Bronchial epithelial cell (primary cell): Measurements from ENCODE around the gene EEF2. TPM values are rescaled to one million over a fixed set of nuclear protein-coding genes. Genes with fewer than 3 reads are reported as not detected.
"Not testable (repeated sequence)": the region's sequence is repeated elsewhere in the genome, so short reads cannot be mapped to it uniquely, and the experiment has no call there.

Experiments used
- DNase-seq: peaks from one replicate; pipeline ENCODE4 v3.0.0-alpha.2; 2010; ENCODE audit warnings: low read depth
- FAIRE-seq: peaks from 2 replicates; lab custom pipeline; 2011; peaks lifted over from hg19 to GRCh38; lab: Jason Lieb, UNC
- H3K27me3 ChIP-seq: 2 replicates; pipeline ENCODE4 v1.5.1; 2011; ENCODE audit warnings: low read length; ENCODE audit not compliant: control insufficient read depth, insufficient read depth
- H3K36me3 ChIP-seq: 2 replicates; pipeline ENCODE4 v1.5.1; 2011; ENCODE audit warnings: low read length; ENCODE audit not compliant: control insufficient read depth, insufficient read depth
- H3K4me3 ChIP-seq: 2 replicates; pipeline ENCODE4 v1.5.1; 2011; ENCODE audit warnings: mild to moderate bottlenecking, low read depth, low read length, control low read depth
- CTCF ChIP-seq: IDR thresholded peaks from 2 replicates; pipeline ENCODE4 v1.5.1; 2011; ENCODE audit warnings: mild to moderate bottlenecking, moderate library complexity, low read length, control low read depth, inconsistent platforms; ENCODE audit not compliant: insufficient read depth, severe bottlenecking
- total RNA-seq: library from RNA; depleted of rRNA; stranded (reverse); fragments of >200 nt; gene quantifications from 2 replicates; pipeline ENCODE4 v1.2.1, GENCODE V29; 2014

Gene EEF2
- total RNA-seq, 1 donor from 2014 or later, result 4,680 TPM

GRCh38 chr19:3968556-3969434 lies 16.5 kb downstream of the EEF2 start:
- H3K36me3 ChIP-seq, result peaks cover 31% of the 10 kb centered on the region
- no peak for TF ChIP-seq CTCF
- no peaks in the 10 kb centered on the region for H3K27me3 ChIP-seq
- DNase-seq (peak; percentile 97), FAIRE-seq (peak; percentile 81)
- H3K4me3 ChIP-seq, result no peak overlapping the region

- not testable (repeated sequence) for H3K4me3 ChIP-seq, FAIRE-seq, DNase-seq, H3K27me3 ChIP-seq
- peaks cover 39% of the 10 kb centered on the region for H3K36me3 ChIP-seq
Observed at GRCh38 chr19:3967983-3968382, 17.3 kb downstream of the EEF2 start.

- no peak for TF ChIP-seq CTCF
Observed at GRCh38 chr19:3966051-3967017, 18.9 kb downstream of the EEF2 start.

GRCh38 chr19:3964256-3965194 lies 20.7 kb downstream of the EEF2 start:
- DNase-seq, result no peak
- no peak for FAIRE-seq
- H3K36me3 ChIP-seq, result peaks cover 55% of the 10 kb centered on the region

More at GRCh38 chr19:3966051-3967017, 18.9 kb downstream of the EEF2 start:
- peak; percentile 13 for FAIRE-seq
- DNase-seq, result no peak
- H3K27me3 ChIP-seq, result no peaks in the 10 kb centered on the region
- no peak overlapping the region for H3K4me3 ChIP-seq
- peaks cover 42% of the 10 kb centered on the region for H3K36me3 ChIP-seq

More at GRCh38 chr19:3964256-3965194, 20.7 kb downstream of the EEF2 start:
- Histone ChIP-seq H3K27me3 (no peaks in the 10 kb centered on the region), H3K4me3 (no peak overlapping the region)
- no peak for TF ChIP-seq CTCF
